HL-60 (cell line): ENCODE measurements around the gene TMSB10.

Experiments used
- GABPA ChIP-seq: IDR thresholded peaks from 2 replicates; pipeline ENCODE4 v1.6.1; 2012; ENCODE audit warnings: low read depth
- POLR2AphosphoS5 ChIP-seq: IDR thresholded peaks from 2 replicates; pipeline ENCODE4 v1.6.1; 2012; ENCODE audit warnings: low read depth
- SPI1 ChIP-seq: IDR thresholded peaks from 2 replicates; pipeline ENCODE4 v1.6.1; 2012; ENCODE audit warnings: low read depth, mild to moderate bottlenecking, borderline replicate concordance
- TF ChIP-seq, protein P1 (sequence below): IDR thresholded peaks from one replicate; pipeline ENCODE4 v1.5.1; 2011; ENCODE audit warnings: low read length, control low read depth, inconsistent platforms; ENCODE audit not compliant: insufficient read depth
- TF ChIP-seq, protein P2 (sequence below): IDR thresholded peaks from 2 replicates; pipeline ENCODE4 v1.6.1; 2012; ENCODE audit warnings: low read depth; ENCODE audit not compliant: insufficient replicate concordance

- TF ChIP-seq, protein P1, sequence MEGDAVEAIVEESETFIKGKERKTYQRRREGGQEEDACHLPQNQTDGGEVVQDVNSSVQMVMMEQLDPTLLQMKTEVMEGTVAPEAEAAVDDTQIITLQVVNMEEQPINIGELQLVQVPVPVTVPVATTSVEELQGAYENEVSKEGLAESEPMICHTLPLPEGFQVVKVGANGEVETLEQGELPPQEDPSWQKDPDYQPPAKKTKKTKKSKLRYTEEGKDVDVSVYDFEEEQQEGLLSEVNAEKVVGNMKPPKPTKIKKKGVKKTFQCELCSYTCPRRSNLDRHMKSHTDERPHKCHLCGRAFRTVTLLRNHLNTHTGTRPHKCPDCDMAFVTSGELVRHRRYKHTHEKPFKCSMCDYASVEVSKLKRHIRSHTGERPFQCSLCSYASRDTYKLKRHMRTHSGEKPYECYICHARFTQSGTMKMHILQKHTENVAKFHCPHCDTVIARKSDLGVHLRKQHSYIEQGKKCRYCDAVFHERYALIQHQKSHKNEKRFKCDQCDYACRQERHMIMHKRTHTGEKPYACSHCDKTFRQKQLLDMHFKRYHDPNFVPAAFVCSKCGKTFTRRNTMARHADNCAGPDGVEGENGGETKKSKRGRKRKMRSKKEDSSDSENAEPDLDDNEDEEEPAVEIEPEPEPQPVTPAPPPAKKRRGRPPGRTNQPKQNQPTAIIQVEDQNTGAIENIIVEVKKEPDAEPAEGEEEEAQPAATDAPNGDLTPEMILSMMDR: no peak
- TF ChIP-seq POLR2AphosphoS5 (no peak), GABPA (no peak), SPI1 (no peak)
- TF ChIP-seq, protein P2, sequence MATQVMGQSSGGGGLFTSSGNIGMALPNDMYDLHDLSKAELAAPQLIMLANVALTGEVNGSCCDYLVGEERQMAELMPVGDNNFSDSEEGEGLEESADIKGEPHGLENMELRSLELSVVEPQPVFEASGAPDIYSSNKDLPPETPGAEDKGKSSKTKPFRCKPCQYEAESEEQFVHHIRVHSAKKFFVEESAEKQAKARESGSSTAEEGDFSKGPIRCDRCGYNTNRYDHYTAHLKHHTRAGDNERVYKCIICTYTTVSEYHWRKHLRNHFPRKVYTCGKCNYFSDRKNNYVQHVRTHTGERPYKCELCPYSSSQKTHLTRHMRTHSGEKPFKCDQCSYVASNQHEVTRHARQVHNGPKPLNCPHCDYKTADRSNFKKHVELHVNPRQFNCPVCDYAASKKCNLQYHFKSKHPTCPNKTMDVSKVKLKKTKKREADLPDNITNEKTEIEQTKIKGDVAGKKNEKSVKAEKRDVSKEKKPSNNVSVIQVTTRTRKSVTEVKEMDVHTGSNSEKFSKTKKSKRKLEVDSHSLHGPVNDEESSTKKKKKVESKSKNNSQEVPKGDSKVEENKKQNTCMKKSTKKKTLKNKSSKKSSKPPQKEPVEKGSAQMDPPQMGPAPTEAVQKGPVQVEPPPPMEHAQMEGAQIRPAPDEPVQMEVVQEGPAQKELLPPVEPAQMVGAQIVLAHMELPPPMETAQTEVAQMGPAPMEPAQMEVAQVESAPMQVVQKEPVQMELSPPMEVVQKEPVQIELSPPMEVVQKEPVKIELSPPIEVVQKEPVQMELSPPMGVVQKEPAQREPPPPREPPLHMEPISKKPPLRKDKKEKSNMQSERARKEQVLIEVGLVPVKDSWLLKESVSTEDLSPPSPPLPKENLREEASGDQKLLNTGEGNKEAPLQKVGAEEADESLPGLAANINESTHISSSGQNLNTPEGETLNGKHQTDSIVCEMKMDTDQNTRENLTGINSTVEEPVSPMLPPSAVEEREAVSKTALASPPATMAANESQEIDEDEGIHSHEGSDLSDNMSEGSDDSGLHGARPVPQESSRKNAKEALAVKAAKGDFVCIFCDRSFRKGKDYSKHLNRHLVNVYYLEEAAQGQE: no peak
Observed at GRCh38 chr2:84855731-84856130, 49.7 kb upstream of the TMSB10 start.
